ENCODE measurements around the gene KRT77.

GRCh38 chr12:52741375-52742195, 38.3 kb upstream of the KRT77 start:
- TF ChIP-seq MZF1 (tag by site-specific recombination; IDR thresholded peaks at IDR 0.05; ENCODE audit: borderline replicate concordance) (no peak), ZNF140 (tag by site-specific recombination; IDR thresholded peaks at IDR 0.05) (no peak), ZNF311 (tag by site-specific recombination; IDR thresholded peaks at IDR 0.05; ENCODE audit: borderline replicate concordance) (no peak), REST (tag by site-specific recombination; IDR thresholded peaks at IDR 0.05) (peak; percentile 99), CTCF (tag by site-specific recombination; IDR thresholded peaks at IDR 0.05) (no peak), ZNF274 (IDR thresholded peaks at IDR 0.05; ENCODE audit: low read length) (no peak), ZNF274 (tag by site-specific recombination; IDR thresholded peaks at IDR 0.05; ENCODE audit: borderline replicate concordance) (no peak), ZNF433 (tag by site-specific recombination; IDR thresholded peaks at IDR 0.05; ENCODE audit: low read depth) (no peak), MYNN (tag by site-specific recombination; IDR thresholded peaks at IDR 0.05; ENCODE audit: borderline replicate concordance) (no peak), TCF7L2 (IDR thresholded peaks at IDR 0.05; ENCODE audit: borderline replicate concordance, low read depth, low read length) (no peak), ZNF776 (tag by site-specific recombination; IDR thresholded peaks at IDR 0.05; ENCODE audit: borderline replicate concordance) (no peak), ZNF157 (tag by site-specific recombination; IDR thresholded peaks at IDR 0.05) (no peak), ZNF133 (tag by site-specific recombination; IDR thresholded peaks at IDR 0.05) (no peak), ZNF174 (tag by site-specific recombination; IDR thresholded peaks at IDR 0.05) (no peak), YY1 (tag by site-specific recombination; IDR thresholded peaks at IDR 0.05) (no peak)

Measured in HEK293 (cell line).